Measurements from ENCODE around the gene CCL27.
A peak's percentile ranks its signal among the peaks of the same experiment; 100 is the strongest.

The CCL27 gene, protein sequence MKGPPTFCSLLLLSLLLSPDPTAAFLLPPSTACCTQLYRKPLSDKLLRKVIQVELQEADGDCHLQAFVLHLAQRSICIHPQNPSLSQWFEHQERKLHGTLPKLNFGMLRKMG

DNA sequence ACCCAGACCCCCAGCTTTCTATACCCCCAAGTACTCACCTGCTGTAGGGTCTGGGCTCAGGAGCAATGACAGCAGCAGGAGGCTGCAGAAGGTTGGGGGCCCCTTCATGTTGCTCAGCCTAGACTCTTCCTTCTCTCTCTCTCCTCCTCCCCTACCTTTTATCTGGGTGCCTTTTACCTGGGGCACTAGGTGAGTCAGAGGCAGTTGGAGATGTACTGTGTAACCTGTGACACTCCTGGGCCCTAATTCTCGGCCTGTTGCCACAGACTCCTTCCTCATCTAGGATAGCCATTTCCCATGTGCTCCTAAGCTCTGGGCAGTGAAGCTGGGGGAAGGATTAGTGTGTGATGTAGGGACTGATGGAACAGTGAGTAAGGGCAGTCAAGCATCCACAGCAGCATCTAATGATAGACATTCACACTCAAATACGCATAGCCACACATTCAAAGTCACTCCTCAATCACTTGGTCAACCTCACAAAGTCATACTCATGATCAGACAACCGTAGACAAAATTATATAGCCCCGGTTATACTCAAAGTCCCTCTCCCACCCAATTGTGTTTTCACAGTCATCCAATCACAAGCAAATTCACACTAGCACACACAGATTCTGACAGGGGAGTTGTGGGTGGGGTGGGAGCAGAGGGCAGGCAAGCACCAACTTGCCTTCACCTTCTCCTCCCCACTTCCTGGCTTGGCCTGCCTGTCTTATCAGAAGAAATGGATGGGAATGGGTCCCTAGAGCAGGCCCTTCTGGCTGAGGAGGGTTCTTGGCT lies at the start of gene CCL27:
CCL27 (minus strand) TSS at position 132 of the 777 bp plus-strand sequence; CDS start at position 108, 24 bp downstream.
- Histone ChIP-seq H3F3A (ENCODE audit: low read depth) (no peaks in the 10 kb centered on the region), H2AFZ (ENCODE audit: low read length) (no peak within 1 kb of the TSS), H3K9ac (ENCODE audit: low read depth, low read length, poor library complexity, severe bottlenecking) (peak within 1 kb of the TSS; percentile 25), H3K4me3 (ENCODE audit: low read length, poor library complexity, severe bottlenecking) (no peak within 1 kb of the TSS), H3K9me2 (replicated peaks; ENCODE audit: low read depth, low read length) (no peaks in the 10 kb centered on the region), H3K4me1 (ENCODE audit: insufficient read depth, low read length, poor library complexity, severe bottlenecking) (peaks cover 7% of the 10 kb centered on the region), H3K36me3 (ENCODE audit: insufficient read depth, low read length) (no peaks in the 10 kb centered on the region), H3K9me3 (ENCODE audit: insufficient read depth, low read depth, low read length) (no peaks in the 10 kb centered on the region), H3K4me2 (ENCODE audit: low read depth, low read length, poor library complexity, severe bottlenecking) (no peak within 1 kb of the TSS), H3K27me3 (ENCODE audit: insufficient read depth, low read length, poor library complexity, severe bottlenecking) (no peaks in the 10 kb centered on the region), H3K79me2 (ENCODE audit: insufficient read depth, low read length) (no peaks in the 10 kb centered on the region), H4K20me1 (ENCODE audit: insufficient read depth, low read length, poor library complexity, severe bottlenecking) (no peaks in the 10 kb centered on the region)
- no peak for TF ChIP-seq EZH2phosphoT487 (IDR thresholded peaks at IDR 0.05; ENCODE audit: borderline replicate concordance)
- TF ChIP-seq, protein P1, sequence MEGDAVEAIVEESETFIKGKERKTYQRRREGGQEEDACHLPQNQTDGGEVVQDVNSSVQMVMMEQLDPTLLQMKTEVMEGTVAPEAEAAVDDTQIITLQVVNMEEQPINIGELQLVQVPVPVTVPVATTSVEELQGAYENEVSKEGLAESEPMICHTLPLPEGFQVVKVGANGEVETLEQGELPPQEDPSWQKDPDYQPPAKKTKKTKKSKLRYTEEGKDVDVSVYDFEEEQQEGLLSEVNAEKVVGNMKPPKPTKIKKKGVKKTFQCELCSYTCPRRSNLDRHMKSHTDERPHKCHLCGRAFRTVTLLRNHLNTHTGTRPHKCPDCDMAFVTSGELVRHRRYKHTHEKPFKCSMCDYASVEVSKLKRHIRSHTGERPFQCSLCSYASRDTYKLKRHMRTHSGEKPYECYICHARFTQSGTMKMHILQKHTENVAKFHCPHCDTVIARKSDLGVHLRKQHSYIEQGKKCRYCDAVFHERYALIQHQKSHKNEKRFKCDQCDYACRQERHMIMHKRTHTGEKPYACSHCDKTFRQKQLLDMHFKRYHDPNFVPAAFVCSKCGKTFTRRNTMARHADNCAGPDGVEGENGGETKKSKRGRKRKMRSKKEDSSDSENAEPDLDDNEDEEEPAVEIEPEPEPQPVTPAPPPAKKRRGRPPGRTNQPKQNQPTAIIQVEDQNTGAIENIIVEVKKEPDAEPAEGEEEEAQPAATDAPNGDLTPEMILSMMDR (conservative IDR thresholded peaks at IDR 0.05; ENCODE audit: low read length): no peak

DNA sequence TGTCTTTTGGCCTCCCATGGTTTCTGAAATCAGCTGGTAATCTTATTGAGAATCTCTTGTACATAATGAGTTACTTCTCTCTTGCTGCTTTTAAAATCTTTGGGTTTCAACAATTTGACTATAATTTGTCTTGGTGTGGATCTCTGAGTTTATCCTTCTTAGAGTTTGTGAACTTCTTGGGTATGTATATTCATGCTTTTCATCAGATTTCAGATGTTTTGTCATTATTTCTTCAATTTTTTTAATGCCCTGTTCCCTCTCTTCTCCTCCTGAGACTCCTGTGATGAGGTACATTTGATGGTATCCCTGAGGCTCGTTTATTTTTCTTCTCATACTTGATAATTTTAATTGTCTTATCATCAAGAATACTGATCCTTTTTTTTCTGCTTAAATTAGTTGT lies 49.7 kb upstream of the CCL27 start:
- Histone ChIP-seq H3K79me2 (ENCODE audit: insufficient read depth, low read length) (no peaks in the 10 kb centered on the region), H3K9me3 (ENCODE audit: insufficient read depth, low read depth, low read length) (no peaks in the 10 kb centered on the region), H3K9ac (ENCODE audit: low read depth, low read length, poor library complexity, severe bottlenecking) (no peak overlapping the region), H4K20me1 (ENCODE audit: insufficient read depth, low read length, poor library complexity, severe bottlenecking) (no peaks in the 10 kb centered on the region), H3K27me3 (ENCODE audit: insufficient read depth, low read length, poor library complexity, severe bottlenecking) (no peaks in the 10 kb centered on the region), H3K4me1 (ENCODE audit: insufficient read depth, low read length, poor library complexity, severe bottlenecking) (no peaks in the 10 kb centered on the region), H3K9me2 (replicated peaks; ENCODE audit: low read depth, low read length) (no peaks in the 10 kb centered on the region), H3F3A (ENCODE audit: low read depth) (no peaks in the 10 kb centered on the region), H3K4me2 (ENCODE audit: low read depth, low read length, poor library complexity, severe bottlenecking) (no peak overlapping the region), H2AFZ (ENCODE audit: low read length) (no peak overlapping the region), H3K4me3 (ENCODE audit: low read length, poor library complexity, severe bottlenecking) (no peak overlapping the region), H3K36me3 (ENCODE audit: insufficient read depth, low read length) (no peaks in the 10 kb centered on the region)
- TF ChIP-seq EZH2phosphoT487 (IDR thresholded peaks at IDR 0.05; ENCODE audit: borderline replicate concordance): no peak

DNA sequence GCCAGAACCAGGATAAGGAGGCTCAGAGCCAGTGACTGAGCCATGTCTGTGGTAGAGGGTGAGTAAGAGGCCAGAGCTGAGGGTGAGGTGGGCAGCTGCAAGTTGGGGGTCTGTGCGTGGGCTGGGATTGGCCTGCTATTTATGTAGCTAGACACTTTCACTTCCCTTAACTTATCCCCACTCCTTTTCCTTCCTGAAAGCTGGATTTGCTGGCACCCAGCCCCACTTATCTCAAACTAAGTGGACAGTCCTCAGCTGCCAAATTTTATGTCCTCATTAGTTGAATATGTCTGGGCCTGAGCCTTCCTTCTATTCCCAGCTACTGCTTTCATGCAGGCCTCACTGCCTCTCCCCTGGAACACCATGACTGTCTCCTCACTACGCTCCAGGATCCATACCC lies 47.6 kb upstream of the CCL27 start, which contains the start of gene CCL21:
CCL21 (minus strand) TSS at position 114 of the 400 bp plus-strand sequence; CDS start at position 44, 70 bp downstream.
- Histone ChIP-seq H3K4me3 (ENCODE audit: low read length, poor library complexity, severe bottlenecking) (no peak within 1 kb of the TSS), H3K9ac (ENCODE audit: low read depth, low read length, poor library complexity, severe bottlenecking) (no peak within 1 kb of the TSS), H3K4me1 (ENCODE audit: insufficient read depth, low read length, poor library complexity, severe bottlenecking) (no peaks in the 10 kb centered on the region), H3F3A (ENCODE audit: low read depth) (no peaks in the 10 kb centered on the region), H3K36me3 (ENCODE audit: insufficient read depth, low read length) (no peaks in the 10 kb centered on the region), H3K79me2 (ENCODE audit: insufficient read depth, low read length) (no peaks in the 10 kb centered on the region), H3K4me2 (ENCODE audit: low read depth, low read length, poor library complexity, severe bottlenecking) (no peak within 1 kb of the TSS), H3K9me2 (replicated peaks; ENCODE audit: low read depth, low read length) (no peaks in the 10 kb centered on the region), H3K27me3 (ENCODE audit: insufficient read depth, low read length, poor library complexity, severe bottlenecking) (no peaks in the 10 kb centered on the region), H4K20me1 (ENCODE audit: insufficient read depth, low read length, poor library complexity, severe bottlenecking) (no peaks in the 10 kb centered on the region), H2AFZ (ENCODE audit: low read length) (no peak within 1 kb of the TSS), H3K9me3 (ENCODE audit: insufficient read depth, low read depth, low read length) (no peaks in the 10 kb centered on the region)
- TF ChIP-seq EZH2phosphoT487 (IDR thresholded peaks at IDR 0.05; ENCODE audit: borderline replicate concordance): no peak
- TF ChIP-seq, protein P1 (conservative IDR thresholded peaks at IDR 0.05; ENCODE audit: low read length): no peak
